GM23248 (cell line): ENCODE results near the gene METTL14.

Experiments
- EZH2 ChIP-seq: fragments of 200-600 bp; sonication (generic); IDR thresholded peaks from 2 replicates; pipeline ENCODE4 v1.6.1; 2018; ENCODE audit warnings: antibody characterized with exemption, mild to moderate bottlenecking; ENCODE audit not compliant: insufficient read depth, poor library complexity, severe bottlenecking
- EZH2phosphoT487 ChIP-seq: fragments of 200-600 bp; sonication (generic); IDR thresholded peaks from 2 replicates; pipeline ENCODE4 v1.6.1; 2018; ENCODE audit warnings: antibody characterized with exemption, moderate library complexity, mild to moderate bottlenecking, low read depth; ENCODE audit not compliant: insufficient read depth

GRCh38 chr4:118746251-118746919, 61.2 kb downstream of the METTL14 start:
- no peak for TF ChIP-seq EZH2
- TF ChIP-seq EZH2phosphoT487: no peak
